CD4-positive, alpha-beta memory T cell (primary cell): ENCODE results near the gene OBI1. TPM values are rescaled to one million over a fixed set of nuclear protein-coding genes. Genes with fewer than 3 reads are reported as not detected.

Experiments
- CTCF ChIA-PET: fragments of 350-600 bp; sonication (Branson Sonifier 250); formaldehyde crosslinking; loops from one replicate; lab custom pipeline; 2021; ENCODE audit warnings: inconsistent platforms; ENCODE audit not compliant: partially characterized antibody; lab: Charles Lee
- POLR2A ChIA-PET: fragments of 350-600 bp; sonication (Branson Sonifier 250); formaldehyde crosslinking; loops from one replicate; lab custom pipeline; 2021; ENCODE audit not compliant: partially characterized antibody; lab: Charles Lee
- DNase-seq, 5 donors: peaks; one replicate each; pipeline versions ENCODE4 v3.0.0 to v3.0.0-alpha.2; 2020 to 2022; ENCODE audit warnings: mixed read lengths in 1 of 5
- H3K27ac ChIP-seq: one replicate; pipeline ENCODE4 v1.7.0; 2013; ENCODE audit warnings: low read depth, low read length
- H3K27me3 ChIP-seq: 2 replicates; pipeline ENCODE4 v1.7.0; 2013; ENCODE audit warnings: mild to moderate bottlenecking, low read length, moderate library complexity; ENCODE audit not compliant: insufficient read depth
- H3K36me3 ChIP-seq: 2 replicates; pipeline ENCODE4 v1.7.0; 2013; ENCODE audit warnings: mild to moderate bottlenecking, low read length, moderate library complexity; ENCODE audit not compliant: insufficient read depth
- H3K4me1 ChIP-seq: 2 replicates; pipeline ENCODE4 v1.7.0; 2013; ENCODE audit warnings: mild to moderate bottlenecking, low read length, moderate library complexity; ENCODE audit not compliant: insufficient read depth
- H3K4me3 ChIP-seq, 2 donors: one replicate each; pipeline ENCODE4 v1.7.0; 2013; ENCODE audit warnings: low read length in 2 of 2, mild to moderate bottlenecking in 1 of 2
- H3K9me3 ChIP-seq, 2 donors: one replicate each; pipeline ENCODE4 v1.7.0; 2013; ENCODE audit warnings: low read length in 2 of 2, control low read depth in 1 of 2; ENCODE audit not compliant: control insufficient read depth in 1 of 2
- H3K27ac Mint-ChIP-seq, 7 donors: one replicate each; pipeline ENCODE4 v1.8.0; 2020 to 2021; ENCODE audit warnings: mixed read lengths in 7 of 7, mild to moderate bottlenecking in 6 of 7, inconsistent platforms in 3 of 7, moderate library complexity in 3 of 7
- H3K27me3 Mint-ChIP-seq, 2 donors: one replicate each; pipeline ENCODE4 v1.8.0; 2020 to 2021; ENCODE audit warnings: mixed read lengths in 2 of 2
- H3K36me3 Mint-ChIP-seq, 2 donors: one replicate each; pipeline ENCODE4 v1.8.0; 2020 to 2021; ENCODE audit warnings: mixed read lengths in 2 of 2, inconsistent platforms in 1 of 2, mild to moderate bottlenecking in 1 of 2
- H3K4me1 Mint-ChIP-seq, 4 donors: one replicate each; pipeline ENCODE4 v1.8.0; 2020 to 2021; ENCODE audit warnings: mixed read lengths in 4 of 4, mild to moderate bottlenecking in 1 of 4
- H3K4me3 Mint-ChIP-seq, 8 donors: one replicate each; pipeline ENCODE4 v1.8.0; 2020 to 2021; ENCODE audit warnings: mixed read lengths in 8 of 8, mild to moderate bottlenecking in 7 of 8, moderate library complexity in 6 of 8, inconsistent platforms in 3 of 8
- H3K9me3 Mint-ChIP-seq, 8 donors: one replicate each; pipeline ENCODE4 v1.8.0; 2020 to 2021; ENCODE audit warnings: mixed read lengths in 8 of 8, mild to moderate bottlenecking in 5 of 8, inconsistent platforms in 3 of 8, moderate library complexity in 1 of 8
- intact Hi-C: fragments of 100-400 bp; cut with micrococcal nuclease; formaldehyde crosslinking; loops from one replicate; pipeline ENCODE4 v1.15.1; 2023
- polyA plus RNA-seq, 2 donors: library from polyadenylated mRNA; unstranded; fragments of 300-500 nt; fragmentation: Illumina TruSeq; gene quantifications; one replicate each; pipeline ENCODE4 v1.2.3, GENCODE V29; 2021
- total RNA-seq, 2 experiments: library from RNA; stranded (reverse); gene quantifications; one replicate each; pipeline ENCODE4 v1.2.3, GENCODE V29; 2021

Gene OBI1
- total and polyA plus RNA-seq, 4 experiments from 2014 or later = 7.8 to 16.7 (median 14.3) TPM

- Mint-ChIP-seq H3K27me3 (peaks cover 66 to 71% of the 10 kb centered on the region in 2 donors), H3K4me1 (peaks cover 16 to 53% (median 23%) of the 10 kb centered on the region in 4 donors), H3K4me3 (peak overlapping the region in 2 of 8 donors; percentile 15 to 36), H3K27ac (peak overlapping the region in 3 of 7 donors; percentile 29 to 80 (median 42)), H3K36me3 (peaks cover 0 to 13% of the 10 kb centered on the region in 2 donors), H3K9me3 (peaks cover 0 to 69% (median 30%) of the 10 kb centered on the region in 8 donors)
- intact Hi-C loops = loop anchor here (2.0 kb wide), 1 partner anchor 59 kb away; the partner anchor contains the start of gene OBI1
- Histone ChIP-seq H3K4me3 (no peak overlapping the region), H3K36me3 (no peaks in the 10 kb centered on the region), H3K9me3 (no peaks in the 10 kb centered on the region), H3K27ac (no peak overlapping the region), H3K4me1 (peaks cover 24% of the 10 kb centered on the region), H3K27me3 (peaks cover 89% of the 10 kb centered on the region)
- ChIA-PET CTCF (no interaction called here), POLR2A (interaction anchor here (1.2 kb wide), 1 partner anchor 9 kb away, joined by 4 read pairs; no protein-coding TSS in a partner anchor)
- DNase-seq = no peak
Observed at GRCh38 chr13:78599645-78600279, 59.2 kb downstream of the OBI1 start.

- Histone ChIP-seq H3K9me3 (no peaks in the 10 kb centered on the region), H3K27me3 (peaks cover 89% of the 10 kb centered on the region), H3K27ac (no peak overlapping the region), H3K4me3 (no peak overlapping the region), H3K4me1 (peaks cover 23% of the 10 kb centered on the region), H3K36me3 (no peaks in the 10 kb centered on the region)
- Mint-ChIP-seq H3K27me3 (peaks cover 70 to 72% of the 10 kb centered on the region in 2 donors), H3K36me3 (peaks cover 0 to 15% of the 10 kb centered on the region in 2 donors), H3K9me3 (peaks cover 0 to 72% (median 34%) of the 10 kb centered on the region in 8 donors), H3K4me3 (peak overlapping the region in 1 of 8 donors; percentile 36), H3K27ac (peak overlapping the region in 3 of 7 donors; percentile 38 to 80 (median 70)), H3K4me1 (peaks cover 12 to 47% (median 19%) of the 10 kb centered on the region in 4 donors)
- DNase-seq = no peak
- CTCF ChIA-PET = no interaction called here
- POLR2A ChIA-PET = interaction anchor here (1.2 kb wide), 1 partner anchor 10 kb away, joined by 4 read pairs; no protein-coding TSS in a partner anchor
- intact Hi-C loops = no loop called here
Observed at GRCh38 chr13:78598966-78599644, 59.9 kb downstream of the OBI1 start.

- intact Hi-C loops = no loop called here
- CTCF ChIA-PET = no interaction called here
- Histone ChIP-seq H3K36me3 (no peaks in the 10 kb centered on the region), H3K4me1 (peaks cover 17% of the 10 kb centered on the region), H3K27me3 (peaks cover 91% of the 10 kb centered on the region), H3K9me3 (no peaks in the 10 kb centered on the region), H3K4me3 (no peak overlapping the region), H3K27ac (no peak overlapping the region)
- Mint-ChIP-seq H3K27ac (peak overlapping the region in 3 of 7 donors; percentile 29 to 80 (median 57)), H3K36me3 (peaks cover 0 to 12% of the 10 kb centered on the region in 2 donors), H3K4me1 (peaks cover 9 to 38% (median 14%) of the 10 kb centered on the region in 4 donors), H3K4me3 (no peak overlapping the region), H3K9me3 (peaks cover 0 to 75% (median 37%) of the 10 kb centered on the region in 8 donors), H3K27me3 (peaks cover 68 to 71% of the 10 kb centered on the region in 2 donors)
- no peak for DNase-seq
- POLR2A ChIA-PET = no interaction called here
Observed at GRCh38 chr13:78598116-78598781, 60.7 kb downstream of the OBI1 start.

GRCh38 chr13:78597602-78597932, 61.4 kb downstream of the OBI1 start:
- Mint-ChIP-seq H3K4me3 (peak overlapping the region in 6 of 8 donors; percentile 6 to 43 (median 20)), H3K9me3 (peaks cover 0 to 77% (median 40%) of the 10 kb centered on the region in 8 donors), H3K27me3 (peaks cover 69 to 75% of the 10 kb centered on the region in 2 donors), H3K36me3 (peaks cover 0 to 11% of the 10 kb centered on the region in 2 donors), H3K27ac (peak overlapping the region in 4 of 7 donors; percentile 36 to 87 (median 71)), H3K4me1 (peaks cover 6 to 34% (median 11%) of the 10 kb centered on the region in 4 donors)
- ChIA-PET CTCF (no interaction called here), POLR2A (no interaction called here)
- no peaks in the 10 kb centered on the region for H3K9me3 ChIP-seq
- no peak overlapping the region for H3K4me3 ChIP-seq
- peaks cover 91% of the 10 kb centered on the region for H3K27me3 ChIP-seq
- H3K4me1 ChIP-seq = peaks cover 10% of the 10 kb centered on the region
- no peak overlapping the region for H3K27ac ChIP-seq
- H3K36me3 ChIP-seq = no peaks in the 10 kb centered on the region
- intact Hi-C loops = no loop called here
- no peak for DNase-seq

GRCh38 chr13:78596736-78597601, 62.0 kb downstream of the OBI1 start:
- ChIA-PET POLR2A (no interaction called here), CTCF (interaction anchor here (1.3 kb wide), 1 partner anchor 13 kb away, joined by 3 read pairs; no protein-coding TSS in a partner anchor)
- no peak overlapping the region for H3K4me3 ChIP-seq
- peaks cover 3 to 30% (median 6%) of the 10 kb centered on the region in 4 donors for H3K4me1 Mint-ChIP-seq
- H3K27me3 ChIP-seq = peaks cover 89% of the 10 kb centered on the region
- peak overlapping the region in 5 of 7 donors; percentile 24 to 87 (median 57) for H3K27ac Mint-ChIP-seq
- H3K36me3 ChIP-seq = no peaks in the 10 kb centered on the region
- peak overlapping the region in 7 of 8 donors; percentile 8 to 43 (median 20) for H3K4me3 Mint-ChIP-seq
- no peak for DNase-seq
- intact Hi-C loops = no loop called here
- peaks cover 0 to 73% (median 40%) of the 10 kb centered on the region in 8 donors for H3K9me3 Mint-ChIP-seq
- H3K27ac ChIP-seq = no peak overlapping the region
- H3K9me3 ChIP-seq = no peaks in the 10 kb centered on the region
- H3K36me3 Mint-ChIP-seq = peaks cover 0 to 8% of the 10 kb centered on the region in 2 donors
- H3K27me3 Mint-ChIP-seq = peaks cover 70 to 76% of the 10 kb centered on the region in 2 donors
- peaks cover 6% of the 10 kb centered on the region for H3K4me1 ChIP-seq

GRCh38 chr13:78596399-78596735, 62.6 kb downstream of the OBI1 start:
- Histone ChIP-seq H3K27ac (no peak overlapping the region), H3K4me3 (no peak overlapping the region), H3K27me3 (peaks cover 91% of the 10 kb centered on the region), H3K36me3 (no peaks in the 10 kb centered on the region), H3K4me1 (peaks cover 3% of the 10 kb centered on the region), H3K9me3 (no peaks in the 10 kb centered on the region)
- Mint-ChIP-seq H3K9me3 (peaks cover 0 to 71% (median 40%) of the 10 kb centered on the region in 8 donors), H3K4me3 (peak overlapping the region in 1 of 8 donors; percentile 32), H3K27me3 (peaks cover 73 to 78% of the 10 kb centered on the region in 2 donors), H3K4me1 (peaks cover 3 to 27% (median 5%) of the 10 kb centered on the region in 4 donors), H3K36me3 (peaks cover 0 to 8% of the 10 kb centered on the region in 2 donors), H3K27ac (peak overlapping the region in 4 of 7 donors; percentile 15 to 87 (median 64))
- POLR2A ChIA-PET = no interaction called here
- CTCF ChIA-PET = interaction anchor here (1.3 kb wide), 1 partner anchor 14 kb away, joined by 3 read pairs; no protein-coding TSS in a partner anchor
- DNase-seq = no peak
- intact Hi-C loops = no loop called here
